ENCODE measurements around the gene LCMT1. TPM values are rescaled to one million over a fixed set of nuclear protein-coding genes. Genes with fewer than 3 reads are reported as not detected.

LCMT1 gene
- total RNA-seq, 1 experiment from 2014 or later = 44.2 TPM

GRCh38 chr16:25198021-25198420 lies 86.5 kb downstream of the LCMT1 start:
- in situ Hi-C loops (cut with HindIII; ENCODE audit: low pct_unique_long_range_greater_than_20kb, low sequenced_read_pairs) = no loop called here
- TF ChIP-seq REST (IDR thresholded peaks at IDR 0.05; ENCODE audit: insufficient read depth in 1 of 2, low read depth in 2 of 2, low read length in 1 of 2) (no peak), CTCF (IDR thresholded peaks at IDR 0.05) (no peak), TCF7L2 (IDR thresholded peaks at IDR 0.05; ENCODE audit: low read depth, low read length) (no peak), POLR2AphosphoS5 (IDR thresholded peaks at IDR 0.05; ENCODE audit: low read depth, low read length) (no peak), SIN3A (IDR thresholded peaks at IDR 0.05; ENCODE audit: borderline replicate concordance, insufficient read depth, low read depth, low read length) (no peak)
- no peaks in the 10 kb centered on the region for H3K9me3 ChIP-seq (ENCODE audit: control insufficient read depth, insufficient read depth, low read depth, low read length)
- H3K27ac ChIP-seq (ENCODE audit: low read length) = no peak overlapping the region
- ATAC-seq (peak; percentile 56; the same call in 1 of the 2 replicates), DNase-seq (ENCODE audit: low read depth, low spot score) (no peak)
- H3K36me3 ChIP-seq (ENCODE audit: control insufficient read depth, insufficient read depth, low read length) = no peaks in the 10 kb centered on the region
- H3K27me3 ChIP-seq (ENCODE audit: control insufficient read depth, insufficient read depth, low read length) = no peaks in the 10 kb centered on the region
- H3K4me3 ChIP-seq (ENCODE audit: low read depth in 2 of 2, low read length in 2 of 2) = no peak overlapping the region
- ChIA-PET POLR2A (no interaction called here), CTCF (no interaction called here)
- intact Hi-C loops (cut with micrococcal nuclease; ENCODE audit: unreplicated experiment) = no loop called here
- BruUV-seq (replicated peaks) = no TSS peak
- H3K4me1 ChIP-seq (ENCODE audit: control insufficient read depth, insufficient read depth, low read length) = no peaks in the 10 kb centered on the region

GRCh38 chr16:25199457-25199856 lies 87.9 kb downstream of the LCMT1 start:
- ChIA-PET POLR2A (no interaction called here), CTCF (no interaction called here)
- H3K9me3 ChIP-seq (ENCODE audit: control insufficient read depth, insufficient read depth, low read depth, low read length) = no peaks in the 10 kb centered on the region
- no peak overlapping the region for H3K27ac ChIP-seq (ENCODE audit: low read length)
- TF ChIP-seq TCF7L2 (IDR thresholded peaks at IDR 0.05; ENCODE audit: low read depth, low read length) = no peak
- no peak for TF ChIP-seq REST (IDR thresholded peaks at IDR 0.05; ENCODE audit: insufficient read depth in 1 of 2, low read depth in 2 of 2, low read length in 1 of 2)
- no peak for TF ChIP-seq SIN3A (IDR thresholded peaks at IDR 0.05; ENCODE audit: borderline replicate concordance, insufficient read depth, low read depth, low read length)
- no peak for TF ChIP-seq POLR2AphosphoS5 (IDR thresholded peaks at IDR 0.05; ENCODE audit: low read depth, low read length)
- no peak for TF ChIP-seq CTCF (IDR thresholded peaks at IDR 0.05)
- intact Hi-C loops (cut with micrococcal nuclease; ENCODE audit: unreplicated experiment) = no loop called here
- H3K36me3 ChIP-seq (ENCODE audit: control insufficient read depth, insufficient read depth, low read length) = no peaks in the 10 kb centered on the region
- no peak for DNase-seq (ENCODE audit: low read depth, low spot score)
- BruUV-seq (replicated peaks) = no TSS peak
- H3K4me3 ChIP-seq (ENCODE audit: low read depth in 2 of 2, low read length in 2 of 2) = no peak overlapping the region
- no peak for ATAC-seq
- H3K4me1 ChIP-seq (ENCODE audit: control insufficient read depth, insufficient read depth, low read length) = no peaks in the 10 kb centered on the region
- in situ Hi-C loops (cut with HindIII; ENCODE audit: low pct_unique_long_range_greater_than_20kb, low sequenced_read_pairs) = no loop called here
- no peaks in the 10 kb centered on the region for H3K27me3 ChIP-seq (ENCODE audit: control insufficient read depth, insufficient read depth, low read length)
